GM12865 (cell line): Measurements from ENCODE around the gene SLC23A1.

ENCODE experiments used
- DNase-seq: peaks from one replicate; pipeline ENCODE4 v3.0.0; 2010; ENCODE audit warnings: low read depth
- H3K4me3 ChIP-seq: 2 replicates; pipeline ENCODE4 v1.5.1; 2011; ENCODE audit warnings: mild to moderate bottlenecking, low read depth, low read length, control low read depth
- CTCF ChIP-seq: IDR thresholded peaks from 2 replicates; pipeline ENCODE4 v1.5.1; 2011; ENCODE audit warnings: low read length, control low read depth, low read depth, inconsistent platforms; ENCODE audit not compliant: insufficient read depth; ENCODE audit errors: missing control alignments

The SLC23A1 gene

GRCh38 chr5:139419226-139420192 lies 36.4 kb upstream of the SLC23A1 start:
- no peak for TF ChIP-seq CTCF
- DNase-seq, result no peak
- H3K4me3 ChIP-seq, result no peak overlapping the region

GRCh38 chr5:139418793-139419192 lies 35.7 kb upstream of the SLC23A1 start:
- DNase-seq, result no peak
- no peak for TF ChIP-seq CTCF
- H3K4me3 ChIP-seq, result no peak overlapping the region

GRCh38 chr5:139417214-139417613 lies 34.1 kb upstream of the SLC23A1 start:
- no peak overlapping the region for H3K4me3 ChIP-seq
- TF ChIP-seq CTCF, result no peak
- no peak for DNase-seq

GRCh38 chr5:139416651-139417050 lies 33.6 kb upstream of the SLC23A1 start:
- no peak for DNase-seq
- no peak for TF ChIP-seq CTCF

GRCh38 chr5:139415869-139416268 lies 32.8 kb upstream of the SLC23A1 start:
- H3K4me3 ChIP-seq, result no peak overlapping the region
- no peak for DNase-seq
- no peak for TF ChIP-seq CTCF

More at GRCh38 chr5:139416651-139417050, 33.6 kb upstream of the SLC23A1 start:
- no peak overlapping the region for H3K4me3 ChIP-seq

- no peak for DNase-seq
- no peak overlapping the region for H3K4me3 ChIP-seq
- TF ChIP-seq CTCF, result no peak
Measured at GRCh38 chr5:139415221-139415861, 32.2 kb upstream of the SLC23A1 start.
